Measurements from ENCODE around the gene PSD4.

Gene PSD4

DNA sequence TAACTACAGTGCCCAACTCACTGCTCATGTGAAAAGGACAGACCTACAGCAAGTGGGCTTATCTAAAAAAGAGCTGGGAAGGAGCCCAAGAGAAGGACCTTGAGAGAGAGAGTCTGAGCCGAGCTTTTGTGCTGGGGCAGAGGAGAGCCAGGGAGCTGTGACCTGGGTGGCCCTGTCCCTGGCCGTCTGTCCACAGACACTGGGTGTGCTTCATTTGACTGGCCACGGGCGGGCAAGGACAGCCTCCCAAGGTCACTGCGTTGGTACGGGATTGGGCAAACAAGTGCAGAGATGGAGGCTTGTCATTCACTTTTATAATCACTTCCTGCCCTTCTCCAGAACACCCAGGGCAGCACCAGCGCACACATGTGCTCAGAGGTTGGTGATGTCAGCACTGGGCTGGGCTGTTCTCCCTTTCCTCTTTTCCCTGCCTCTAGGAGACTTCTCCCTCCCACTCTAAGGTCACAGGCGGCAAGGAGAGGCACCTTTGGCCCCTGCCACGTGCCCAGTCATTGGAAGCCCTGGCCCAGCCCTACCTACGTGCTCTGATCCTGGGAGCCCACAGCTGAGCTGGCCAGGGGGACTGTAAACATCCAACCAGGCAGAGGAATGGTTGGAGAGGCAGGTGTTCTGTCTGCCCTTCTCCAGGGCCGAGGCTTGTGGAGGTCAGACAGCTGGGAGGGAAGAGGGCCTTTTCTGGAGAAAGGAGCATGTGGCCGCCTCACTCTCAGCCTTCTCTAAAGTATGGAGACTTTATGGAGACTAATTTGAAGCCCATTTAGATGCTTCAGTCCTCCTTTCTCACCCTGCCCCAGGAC is 6.4 kb upstream of the PSD4 start:
- no peak overlapping the region for H3K4me3 ChIP-seq
- in situ Hi-C loops (cut with MboI; ENCODE audit: low sequenced_read_pairs), result no loop called here
- no peaks in the 10 kb centered on the region for H3K9me3 ChIP-seq
- no peak for DNase-seq (ENCODE audit: low spot score in 2 of 2)
- H3K27me3 ChIP-seq (ENCODE audit: low read depth), result no peaks in the 10 kb centered on the region
- H3K4me1 ChIP-seq, result no peaks in the 10 kb centered on the region; the same call in 1 of the 2 replicates
- no peaks in the 10 kb centered on the region for H3K36me3 ChIP-seq (replicated peaks)

GRCh38 chr2:113167962-113168340 is 5.8 kb upstream of the PSD4 start:
- Histone ChIP-seq H3K4me3 (no peak overlapping the region), H3K9me3 (no peaks in the 10 kb centered on the region), H3K27me3 (ENCODE audit: low read depth) (no peaks in the 10 kb centered on the region), H3K4me1 (no peaks in the 10 kb centered on the region; the same call in 1 of the 2 replicates), H3K36me3 (replicated peaks) (no peaks in the 10 kb centered on the region)
- no peak for DNase-seq (ENCODE audit: low spot score in 2 of 2)
- in situ Hi-C loops (cut with MboI; ENCODE audit: low sequenced_read_pairs), result no loop called here

DNA sequence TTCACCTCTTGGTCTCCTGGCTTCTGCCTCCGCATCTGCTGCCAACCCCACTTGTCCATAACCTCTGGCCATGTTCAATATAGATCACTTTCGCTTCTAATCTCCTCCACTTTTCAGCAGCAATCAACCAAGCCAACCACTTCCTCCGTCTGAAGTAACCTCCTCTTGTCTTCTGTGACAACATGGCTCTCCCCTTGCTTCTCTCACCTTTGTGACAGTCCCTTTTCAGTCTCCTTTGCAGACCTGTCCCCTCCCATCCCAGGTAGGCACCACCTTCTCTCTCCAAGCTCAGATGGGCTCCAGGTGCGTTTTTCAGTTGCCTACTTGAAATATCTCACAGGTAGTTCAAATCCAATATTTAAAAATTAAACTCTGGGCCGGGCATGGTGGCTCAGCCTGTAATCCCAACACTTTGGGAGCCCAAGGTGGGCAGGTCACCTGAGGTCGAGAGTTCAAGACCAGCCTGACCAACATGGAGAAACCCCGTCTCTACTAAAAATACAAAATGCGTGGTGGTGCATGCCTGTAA is 4.7 kb upstream of the PSD4 start:
- no peaks in the 10 kb centered on the region; the same call in 1 of the 2 replicates for H3K4me1 ChIP-seq
- no peaks in the 10 kb centered on the region for H3K9me3 ChIP-seq
- DNase-seq (ENCODE audit: low spot score in 2 of 2), result no peak
- no peak overlapping the region for H3K4me3 ChIP-seq
- in situ Hi-C loops (cut with MboI; ENCODE audit: low sequenced_read_pairs), result no loop called here
- H3K27me3 ChIP-seq (ENCODE audit: low read depth), result no peaks in the 10 kb centered on the region
- no peaks in the 10 kb centered on the region for H3K36me3 ChIP-seq (replicated peaks)

DNA sequence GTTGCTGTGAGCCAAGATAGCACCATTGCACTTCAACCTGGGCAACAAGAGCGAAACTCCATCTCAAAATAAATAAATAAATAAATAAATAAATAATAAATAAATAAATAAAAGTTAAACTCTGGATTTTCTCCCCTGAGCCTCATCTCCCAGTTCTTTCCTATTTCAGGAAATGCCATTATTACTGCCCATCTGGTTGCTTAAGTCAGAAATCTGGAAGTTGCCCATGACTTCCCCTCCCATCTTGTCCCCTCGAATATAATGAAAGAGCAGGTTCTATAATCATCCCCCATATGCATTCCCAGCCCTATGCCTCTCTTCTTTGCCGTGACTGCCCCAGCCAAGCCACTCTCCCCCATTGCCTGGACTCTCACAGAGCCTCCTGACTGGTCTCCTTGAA is 4.2 kb upstream of the PSD4 start:
- no peak overlapping the region for H3K4me3 ChIP-seq
- in situ Hi-C loops (cut with MboI; ENCODE audit: low sequenced_read_pairs), result no loop called here
- no peaks in the 10 kb centered on the region for H3K9me3 ChIP-seq
- no peak for DNase-seq (ENCODE audit: low spot score in 2 of 2)
- no peaks in the 10 kb centered on the region; the same call in 1 of the 2 replicates for H3K4me1 ChIP-seq
- no peaks in the 10 kb centered on the region for H3K27me3 ChIP-seq (ENCODE audit: low read depth)
- no peaks in the 10 kb centered on the region for H3K36me3 ChIP-seq (replicated peaks)

DNA sequence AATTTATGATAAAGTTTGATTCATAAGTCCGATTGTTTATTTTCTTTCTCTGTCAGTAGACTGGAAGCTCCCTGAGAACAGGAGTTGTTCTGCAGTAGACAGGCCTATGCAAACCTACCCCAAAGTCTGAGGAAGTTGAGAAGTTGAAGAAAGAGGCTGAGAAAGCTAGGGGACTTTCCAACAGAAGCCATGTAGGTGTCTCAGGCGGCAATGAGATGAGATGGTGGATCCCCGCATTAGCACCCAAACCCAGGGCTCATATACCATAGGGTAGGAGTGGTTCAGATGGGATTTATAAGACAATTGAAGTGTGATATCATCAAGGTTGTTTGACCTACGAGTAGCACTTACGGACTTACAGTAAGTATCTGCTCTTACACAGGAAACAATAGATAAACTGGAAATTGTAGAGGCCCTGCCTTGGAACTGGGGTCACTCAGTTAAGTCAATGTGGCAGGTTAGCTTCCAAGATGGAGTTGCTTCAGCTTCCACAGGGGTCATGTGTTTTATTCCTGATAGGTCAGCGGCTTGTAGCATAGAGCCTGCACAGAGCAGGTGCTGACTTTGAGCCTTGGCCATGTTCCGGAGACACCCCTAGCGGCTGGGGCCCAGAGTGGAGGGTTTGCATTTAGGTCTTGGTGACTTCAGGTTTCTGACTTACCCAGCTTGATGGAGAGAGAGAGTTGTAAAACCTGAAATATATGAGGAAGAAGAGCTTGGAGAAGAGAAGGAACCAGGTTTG is 2.3 kb upstream of the PSD4 start:
- in situ Hi-C loops (cut with MboI; ENCODE audit: low sequenced_read_pairs), result no loop called here
- Histone ChIP-seq H3K36me3 (replicated peaks) (no peaks in the 10 kb centered on the region), H3K4me3 (no peak overlapping the region), H3K27me3 (ENCODE audit: low read depth) (no peaks in the 10 kb centered on the region), H3K4me1 (no peaks in the 10 kb centered on the region), H3K9me3 (no peaks in the 10 kb centered on the region)
- no peak for DNase-seq (ENCODE audit: low spot score in 2 of 2)

GRCh38 chr2:113172721-113173541 is 840 bp upstream of the PSD4 start:
- Histone ChIP-seq H3K4me1 (no peaks in the 10 kb centered on the region), H3K27me3 (ENCODE audit: low read depth) (no peaks in the 10 kb centered on the region), H3K4me3 (no peak overlapping the region), H3K36me3 (replicated peaks) (no peaks in the 10 kb centered on the region), H3K9me3 (no peaks in the 10 kb centered on the region)
- DNase-seq (ENCODE audit: low spot score in 2 of 2), result no peak
- in situ Hi-C loops (cut with MboI; ENCODE audit: low sequenced_read_pairs), result no loop called here

- Histone ChIP-seq H3K4me3 (no peak overlapping the region), H3K4me1 (no peaks in the 10 kb centered on the region), H3K36me3 (replicated peaks) (no peaks in the 10 kb centered on the region), H3K9me3 (no peaks in the 10 kb centered on the region), H3K27me3 (ENCODE audit: low read depth) (no peaks in the 10 kb centered on the region)
- in situ Hi-C loops (cut with MboI; ENCODE audit: low sequenced_read_pairs), result no loop called here
- DNase-seq (ENCODE audit: low spot score in 2 of 2), result no peak
These were observed 592 bp downstream of the PSD4 start for GRCh38 chr2:113174376-113174750.

DNA sequence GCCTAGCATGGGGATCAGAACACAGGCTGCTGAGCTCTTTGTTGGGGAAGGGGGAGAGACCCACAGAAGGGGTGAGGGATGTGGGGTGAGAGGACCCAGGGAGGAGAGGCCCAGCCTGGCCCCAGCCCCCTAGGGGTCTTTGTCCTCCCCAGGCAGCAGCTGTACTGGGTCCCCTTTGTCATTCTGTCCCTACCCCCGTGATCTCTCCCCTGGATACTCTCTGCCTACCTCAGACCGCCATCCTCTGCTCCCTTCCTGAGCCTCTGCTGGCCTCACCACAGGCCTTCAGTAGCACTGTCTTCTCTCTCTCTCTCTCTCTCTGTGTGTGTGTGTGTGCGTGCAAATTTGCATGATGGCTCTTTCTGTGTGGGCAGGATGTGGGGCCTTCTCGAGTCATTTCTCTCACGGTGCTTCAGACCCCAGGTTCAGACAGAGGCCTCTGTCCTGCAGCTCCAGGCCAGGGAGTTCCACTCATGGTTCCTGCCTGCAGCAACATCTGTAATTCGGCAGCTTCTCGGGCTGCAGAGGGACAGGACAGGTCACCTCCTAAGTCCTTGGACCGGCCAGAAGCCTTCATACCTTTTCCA is 1.4 kb downstream of the PSD4 start:
- Histone ChIP-seq H3K4me3 (no peak overlapping the region), H3K4me1 (no peaks in the 10 kb centered on the region), H3K27me3 (ENCODE audit: low read depth) (no peaks in the 10 kb centered on the region), H3K36me3 (replicated peaks) (no peaks in the 10 kb centered on the region), H3K9me3 (no peaks in the 10 kb centered on the region)
- no peak for DNase-seq (ENCODE audit: low spot score in 2 of 2)
- in situ Hi-C loops (cut with MboI; ENCODE audit: low sequenced_read_pairs), result no loop called here

DNA sequence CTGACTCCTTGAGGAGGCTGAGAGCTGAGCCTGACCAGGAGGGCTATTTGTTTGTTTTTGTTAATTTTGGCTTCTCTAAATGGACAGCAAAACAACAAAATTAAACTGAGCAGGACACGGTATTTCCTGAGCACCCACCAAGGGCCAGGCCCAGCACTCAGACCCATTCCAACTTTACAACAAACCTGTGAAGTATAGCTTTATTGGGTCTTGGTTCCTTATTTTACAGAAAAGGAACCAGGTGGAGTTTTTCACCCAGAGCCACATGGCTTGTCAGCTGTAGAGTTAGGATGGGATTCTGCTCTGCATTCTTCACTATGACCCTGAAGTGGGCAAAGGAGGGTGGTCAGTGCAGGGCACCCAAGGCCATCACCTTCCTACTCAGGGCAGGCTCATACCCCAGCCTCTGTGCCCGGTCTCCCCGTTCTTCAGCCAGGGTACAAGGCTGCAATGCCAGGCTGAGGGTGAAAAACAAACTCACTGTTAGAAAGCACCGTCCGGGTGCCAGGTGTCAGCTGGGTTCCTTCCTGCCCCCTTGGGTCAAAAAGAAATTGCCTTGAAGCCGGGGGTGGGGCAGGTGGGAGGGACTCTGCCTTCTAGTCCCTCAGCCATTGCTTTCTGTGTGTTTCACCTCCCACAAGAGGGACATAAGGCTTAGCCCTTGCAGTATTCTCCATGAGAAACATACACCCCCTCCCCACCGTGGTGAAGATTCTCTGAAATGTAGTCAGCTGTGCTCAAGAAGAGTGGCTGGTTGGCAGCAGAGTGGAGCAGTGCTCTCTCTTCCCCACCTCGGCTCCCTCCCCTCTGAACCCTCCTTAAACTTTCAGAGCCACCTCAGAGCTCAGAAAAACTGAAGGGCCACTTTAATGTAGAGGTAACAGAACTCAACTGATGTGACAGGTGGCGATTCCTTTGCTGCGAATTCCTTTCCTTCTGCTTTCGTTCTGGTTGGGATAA is 2.2 kb downstream of the PSD4 start:
- in situ Hi-C loops (cut with MboI; ENCODE audit: low sequenced_read_pairs), result no loop called here
- H3K9me3 ChIP-seq, result no peaks in the 10 kb centered on the region
- no peaks in the 10 kb centered on the region for H3K27me3 ChIP-seq (ENCODE audit: low read depth)
- no peak for DNase-seq (ENCODE audit: low spot score in 2 of 2)
- H3K4me1 ChIP-seq, result no peaks in the 10 kb centered on the region
- no peak overlapping the region for H3K4me3 ChIP-seq
- H3K36me3 ChIP-seq (replicated peaks), result no peaks in the 10 kb centered on the region

DNA sequence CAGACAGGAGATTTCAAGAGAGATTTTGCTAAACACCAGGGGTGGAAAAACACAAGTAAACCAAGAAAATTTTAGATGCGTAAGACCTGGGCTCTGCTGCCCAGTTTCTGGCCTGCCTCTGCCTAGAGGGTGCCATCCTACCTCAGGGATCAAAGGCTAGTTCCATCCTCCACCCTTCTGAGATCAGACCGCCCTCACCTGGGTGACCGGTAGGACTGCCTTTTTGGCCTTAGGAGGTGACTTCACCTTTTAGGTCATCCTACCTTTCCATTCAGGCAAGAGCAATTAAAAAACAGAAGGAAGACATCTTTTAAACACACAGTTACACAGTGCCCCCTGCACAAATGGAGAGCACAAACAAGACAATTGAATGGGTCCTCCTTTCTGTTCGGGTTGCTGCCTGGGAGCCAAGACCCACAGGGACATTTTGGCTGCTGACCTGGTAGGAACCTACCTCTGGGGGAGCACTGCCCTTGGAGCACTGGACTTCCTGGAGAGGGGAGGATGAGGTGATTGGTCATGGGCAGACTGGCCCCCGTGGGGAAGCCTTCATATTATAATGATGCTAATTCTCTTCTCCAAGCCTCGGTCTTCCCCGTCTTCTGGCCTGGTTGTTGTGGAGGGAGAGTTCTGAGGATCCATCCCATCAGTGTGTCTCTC is 3.1 kb downstream of the PSD4 start:
- in situ Hi-C loops (cut with MboI; ENCODE audit: low sequenced_read_pairs), result no loop called here
- Histone ChIP-seq H3K4me1 (no peaks in the 10 kb centered on the region), H3K36me3 (replicated peaks) (no peaks in the 10 kb centered on the region), H3K4me3 (no peak overlapping the region), H3K9me3 (no peaks in the 10 kb centered on the region), H3K27me3 (ENCODE audit: low read depth) (no peaks in the 10 kb centered on the region)
- no peak for DNase-seq (ENCODE audit: low spot score in 2 of 2)

GRCh38 chr2:113178069-113178746 is 4.4 kb downstream of the PSD4 start:
- H3K4me1 ChIP-seq, result no peaks in the 10 kb centered on the region
- no peaks in the 10 kb centered on the region for H3K36me3 ChIP-seq (replicated peaks)
- in situ Hi-C loops (cut with MboI; ENCODE audit: low sequenced_read_pairs), result no loop called here
- DNase-seq (ENCODE audit: low spot score in 2 of 2), result no peak
- no peaks in the 10 kb centered on the region for H3K27me3 ChIP-seq (ENCODE audit: low read depth)
- no peaks in the 10 kb centered on the region for H3K9me3 ChIP-seq
- no peak overlapping the region for H3K4me3 ChIP-seq

GRCh38 chr2:113178891-113179290 is 5.1 kb downstream of the PSD4 start:
- Histone ChIP-seq H3K9me3 (no peaks in the 10 kb centered on the region), H3K4me1 (no peaks in the 10 kb centered on the region), H3K36me3 (replicated peaks) (no peaks in the 10 kb centered on the region), H3K4me3 (no peak overlapping the region), H3K27me3 (ENCODE audit: low read depth) (no peaks in the 10 kb centered on the region)
- in situ Hi-C loops (cut with MboI; ENCODE audit: low sequenced_read_pairs), result no loop called here
- DNase-seq (ENCODE audit: low spot score in 2 of 2), result no peak

Data from HAP-1 (cell line).